ENCODE measurements around the gene AREL1.

DNA sequence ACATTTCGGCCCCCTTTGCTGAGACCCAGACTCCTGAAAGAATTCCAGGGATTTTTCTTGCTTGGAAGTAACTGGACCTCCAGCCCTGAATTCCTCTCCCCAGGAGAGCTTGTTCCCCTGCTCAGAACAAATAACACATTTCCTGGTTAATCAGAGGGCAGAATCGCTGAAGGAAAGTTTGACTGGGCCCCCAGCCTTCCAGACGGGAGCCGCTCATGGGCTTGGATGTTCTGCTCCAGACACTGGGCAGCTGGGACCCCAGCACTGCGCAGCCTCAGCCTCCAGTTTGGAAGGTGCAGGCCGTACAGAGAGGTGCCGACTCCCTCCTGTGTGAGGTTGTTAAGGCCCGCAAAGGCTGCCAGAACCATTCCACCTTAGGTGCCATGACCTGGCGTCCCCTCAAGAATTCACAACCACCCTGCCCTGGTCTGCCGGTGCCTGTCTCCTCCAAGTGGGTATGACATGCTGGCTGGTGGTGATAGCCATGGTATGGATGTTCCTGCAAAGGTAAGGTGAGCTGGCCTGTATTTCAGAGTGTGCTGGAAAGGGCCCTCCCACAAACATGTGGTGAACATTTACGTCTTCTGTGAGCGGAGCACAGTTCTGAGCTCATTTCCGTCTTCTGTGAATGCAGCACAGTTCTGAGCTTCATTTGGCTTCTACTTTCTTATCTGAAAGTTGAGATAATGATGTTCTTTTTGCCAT, 95.7 kb downstream of the AREL1 start:
- TF ChIP-seq, protein P1, sequence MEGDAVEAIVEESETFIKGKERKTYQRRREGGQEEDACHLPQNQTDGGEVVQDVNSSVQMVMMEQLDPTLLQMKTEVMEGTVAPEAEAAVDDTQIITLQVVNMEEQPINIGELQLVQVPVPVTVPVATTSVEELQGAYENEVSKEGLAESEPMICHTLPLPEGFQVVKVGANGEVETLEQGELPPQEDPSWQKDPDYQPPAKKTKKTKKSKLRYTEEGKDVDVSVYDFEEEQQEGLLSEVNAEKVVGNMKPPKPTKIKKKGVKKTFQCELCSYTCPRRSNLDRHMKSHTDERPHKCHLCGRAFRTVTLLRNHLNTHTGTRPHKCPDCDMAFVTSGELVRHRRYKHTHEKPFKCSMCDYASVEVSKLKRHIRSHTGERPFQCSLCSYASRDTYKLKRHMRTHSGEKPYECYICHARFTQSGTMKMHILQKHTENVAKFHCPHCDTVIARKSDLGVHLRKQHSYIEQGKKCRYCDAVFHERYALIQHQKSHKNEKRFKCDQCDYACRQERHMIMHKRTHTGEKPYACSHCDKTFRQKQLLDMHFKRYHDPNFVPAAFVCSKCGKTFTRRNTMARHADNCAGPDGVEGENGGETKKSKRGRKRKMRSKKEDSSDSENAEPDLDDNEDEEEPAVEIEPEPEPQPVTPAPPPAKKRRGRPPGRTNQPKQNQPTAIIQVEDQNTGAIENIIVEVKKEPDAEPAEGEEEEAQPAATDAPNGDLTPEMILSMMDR (optimal IDR thresholded peaks at IDR 0.05 in 1 of 3, IDR thresholded peaks at IDR 0.05 in 1 of 3, conservative IDR thresholded peaks at IDR 0.05 in 1 of 3; ENCODE audit: extremely low read depth in 1 of 3, insufficient read depth in 2 of 3, low read length in 3 of 3), result no peak
- TF ChIP-seq EZH2 (IDR thresholded peaks at IDR 0.05; ENCODE audit: low read length), result no peak

Data from keratinocyte (primary cell).